Esophagus (tissue), 2 donors: ENCODE results near the gene ITGA2B. TPM values are rescaled to one million over a fixed set of nuclear protein-coding genes. Genes with fewer than 3 reads are reported as not detected.
A peak's percentile ranks its signal among the peaks of the same experiment; 100 is the strongest.

Experiments used
- H3K27ac ChIP-seq, 2 donors: one replicate each; pipeline ENCODE4 v1.5.1; 2013; ENCODE audit warnings: low read depth in 2 of 2, mild to moderate bottlenecking in 2 of 2, inconsistent platforms in 1 of 2, low read length in 1 of 2, moderate library complexity in 1 of 2
- H3K27me3 ChIP-seq, 2 donors: one replicate each; pipeline ENCODE4 v1.6.1; 2013; ENCODE audit warnings: low read length in 2 of 2, control low read depth in 1 of 2, mild to moderate bottlenecking in 1 of 2; ENCODE audit not compliant: insufficient read depth in 2 of 2, control insufficient read depth in 1 of 2
- H3K36me3 ChIP-seq, 2 donors: one replicate each; pipeline ENCODE4 v1.6.1; 2013; ENCODE audit warnings: low read length in 1 of 2; ENCODE audit not compliant: control insufficient read depth in 2 of 2, insufficient read depth in 2 of 2
- H3K4me1 ChIP-seq, 2 donors: one replicate each; pipeline ENCODE4 v1.6.1; 2013; ENCODE audit warnings: low read length in 1 of 2; ENCODE audit not compliant: control insufficient read depth in 2 of 2, insufficient read depth in 2 of 2
- H3K4me3 ChIP-seq, 2 donors: one replicate each; pipeline ENCODE4 v1.5.1; 2013; ENCODE audit warnings: low read length in 2 of 2, mild to moderate bottlenecking in 2 of 2, low read depth in 1 of 2, moderate library complexity in 1 of 2
- H3K9me3 ChIP-seq, 2 donors: one replicate each; pipeline ENCODE4 v1.6.1; 2013; ENCODE audit warnings: mild to moderate bottlenecking in 2 of 2, low read depth in 1 of 2, low read length in 1 of 2, moderate library complexity in 1 of 2; ENCODE audit not compliant: control insufficient read depth in 2 of 2, insufficient read depth in 1 of 2
- WGBS, 2 donors: extraction: QIAGEN DNeasy Blood & Tissue Kit; methylation state at CpG; one replicate each; pipeline ENCODE4 v1.1.7; 2013; 5-methylcytosine and 5-hydroxymethylcytosine counted together
- polyA plus RNA-seq, 2 donors: library from polyadenylated mRNA; stranded (reverse); fragments of 200-250 nt; gene quantifications; one replicate each; pipeline ENCODE4 v1.2.3, GENCODE V29; 2013
- donor health status: healthy with polysubstance abuse.
- donor health status: Bipolar disorder and iron deficiency.

The ITGA2B gene
- polyA plus RNA-seq, 2 donors = 0.27 to 0.84 TPM

GRCh38 chr17:44354582-44355561 lies 34.6 kb downstream of the ITGA2B start:
- Histone ChIP-seq H3K4me3 (peak overlapping the region; percentile 6 to 12), H3K36me3 (peaks cover 16 to 30% of the 10 kb centered on the region in 2 donors), H3K27me3 (no peaks in the 10 kb centered on the region), H3K9me3 (no peaks in the 10 kb centered on the region), H3K4me1 (peaks cover 0 to 2% of the 10 kb centered on the region in 2 donors), H3K27ac (no peak overlapping the region)
- 44 to 55% methylated on average over 72 to 77 of the region's 77 CpGs for WGBS, 2 donors

GRCh38 chr17:44353672-44354331 lies 35.6 kb downstream of the ITGA2B start:
- H3K27me3 ChIP-seq = no peaks in the 10 kb centered on the region

GRCh38 chr17:44352828-44353671 lies 36.4 kb downstream of the ITGA2B start:
- WGBS, 2 donors = 57 to 64% methylated on average over 15 to 22 of the region's 22 CpGs
- Histone ChIP-seq H3K36me3 (peaks cover 16 to 40% of the 10 kb centered on the region in 2 donors), H3K4me1 (peaks cover 0 to 17% of the 10 kb centered on the region in 2 donors), H3K27me3 (no peaks in the 10 kb centered on the region), H3K9me3 (no peaks in the 10 kb centered on the region), H3K4me3 (peak overlapping the region; percentile 12 to 16), H3K27ac (peak overlapping the region in 1 of 2 donors; percentile 30)

More at GRCh38 chr17:44353672-44354331, 35.6 kb downstream of the ITGA2B start:
- H3K27ac ChIP-seq = peak overlapping the region; percentile 30 to 43
- H3K36me3 ChIP-seq = peaks cover 16 to 40% of the 10 kb centered on the region in 2 donors
- peak overlapping the region; percentile 12 to 16 for H3K4me3 ChIP-seq
- peaks cover 0 to 12% of the 10 kb centered on the region in 2 donors for H3K4me1 ChIP-seq
- WGBS, 2 donors = 35 to 37% methylated on average over 32 to 98 of the region's 98 CpGs
- no peaks in the 10 kb centered on the region for H3K9me3 ChIP-seq

- Histone ChIP-seq H3K9me3 (no peaks in the 10 kb centered on the region), H3K36me3 (peaks cover 16 to 40% of the 10 kb centered on the region in 2 donors), H3K27ac (no peak overlapping the region), H3K4me3 (no peak overlapping the region), H3K4me1 (peaks cover 0 to 17% of the 10 kb centered on the region in 2 donors), H3K27me3 (no peaks in the 10 kb centered on the region)
- 82 to 85% methylated on average over 36 of the region's 36 CpGs for WGBS, 2 donors
Measured at GRCh38 chr17:44351961-44352827, 37.3 kb downstream of the ITGA2B start.

GRCh38 chr17:44351464-44351863 lies 38.0 kb downstream of the ITGA2B start:
- WGBS, 2 donors = 89 to 93% methylated on average over 8 of the region's 8 CpGs
- Histone ChIP-seq H3K4me1 (peaks cover 0 to 17% of the 10 kb centered on the region in 2 donors), H3K4me3 (no peak overlapping the region), H3K36me3 (peaks cover 16 to 40% of the 10 kb centered on the region in 2 donors), H3K27ac (no peak overlapping the region), H3K9me3 (no peaks in the 10 kb centered on the region), H3K27me3 (no peaks in the 10 kb centered on the region)

- Histone ChIP-seq H3K27me3 (no peaks in the 10 kb centered on the region), H3K4me3 (no peak overlapping the region), H3K36me3 (peaks cover 16 to 40% of the 10 kb centered on the region in 2 donors), H3K4me1 (peaks cover 0 to 23% of the 10 kb centered on the region in 2 donors), H3K27ac (no peak overlapping the region), H3K9me3 (no peaks in the 10 kb centered on the region)
- WGBS, 2 donors = 62 to 71% methylated on average over 6 of the region's 6 CpGs
Measured at GRCh38 chr17:44350733-44351226, 38.7 kb downstream of the ITGA2B start.

GRCh38 chr17:44349553-44350070 lies 39.8 kb downstream of the ITGA2B start:
- WGBS, 2 donors = 86 to 87% methylated on average over 12 of the region's 12 CpGs
- H3K4me1 ChIP-seq = peaks cover 0 to 26% of the 10 kb centered on the region in 2 donors
- H3K36me3 ChIP-seq = peaks cover 16 to 40% of the 10 kb centered on the region in 2 donors
- H3K4me3 ChIP-seq = no peak overlapping the region
- H3K9me3 ChIP-seq = no peaks in the 10 kb centered on the region
- H3K27me3 ChIP-seq = no peaks in the 10 kb centered on the region
- no peak overlapping the region for H3K27ac ChIP-seq

GRCh38 chr17:44348988-44349364 lies 40.5 kb downstream of the ITGA2B start:
- Histone ChIP-seq H3K4me1 (peaks cover 0 to 29% of the 10 kb centered on the region in 2 donors), H3K9me3 (no peaks in the 10 kb centered on the region), H3K27me3 (no peaks in the 10 kb centered on the region), H3K27ac (peak overlapping the region; percentile 21 to 86), H3K36me3 (peaks cover 16 to 40% of the 10 kb centered on the region in 2 donors), H3K4me3 (no peak overlapping the region)
- WGBS, 2 donors = 65 to 81% methylated on average over 5 to 6 of the region's 6 CpGs
